Activated naive CD4-positive, alpha-beta T cell treated with anti-CD3 and anti-CD28 coated beads, Interleukin-2, amount 50 U/mL, for 16 hours (primary cell): ENCODE results near the gene UBXN6.

Source experiments
- DNase-seq: peaks from one replicate; pipeline ENCODE4 v3.0.0-alpha.2; 2020

UBXN6 gene

GRCh38 chr19:4437103-4437502 lies 20.5 kb downstream of the UBXN6 start:
- no peak for DNase-seq

GRCh38 chr19:4436231-4436630 lies 21.4 kb downstream of the UBXN6 start:
- DNase-seq: no peak

- DNase-seq: no peak
These were observed 23.2 kb downstream of the UBXN6 start for GRCh38 chr19:4434391-4434790.

GRCh38 chr19:4432918-4433506 lies 24.6 kb downstream of the UBXN6 start:
- no peak for DNase-seq

- DNase-seq: no peak
These were observed 25.6 kb downstream of the UBXN6 start for GRCh38 chr19:4431808-4432674.

- DNase-seq: no peak
These were observed 26.3 kb downstream of the UBXN6 start for GRCh38 chr19:4431296-4431695.

- no peak for DNase-seq
These were observed 26.8 kb downstream of the UBXN6 start for GRCh38 chr19:4430760-4431159.

GRCh38 chr19:4429771-4430171 lies 27.8 kb downstream of the UBXN6 start:
- DNase-seq: no peak

GRCh38 chr19:4429256-4429655 lies 28.3 kb downstream of the UBXN6 start:
- no peak for DNase-seq

- DNase-seq: no peak
These were observed 29.1 kb downstream of the UBXN6 start for GRCh38 chr19:4428326-4428975.

GRCh38 chr19:4425537-4425936 lies 32.1 kb downstream of the UBXN6 start:
- no peak for DNase-seq

GRCh38 chr19:4423416-4424126 lies 34.0 kb downstream of the UBXN6 start:
- no peak for DNase-seq

- DNase-seq: no peak
These were observed 41.3 kb downstream of the UBXN6 start for GRCh38 chr19:4416268-4416667.

GRCh38 chr19:4415352-4415751 lies 42.2 kb downstream of the UBXN6 start:
- DNase-seq: no peak

- no peak for DNase-seq
These were observed 42.7 kb downstream of the UBXN6 start for GRCh38 chr19:4414800-4415321.

- no peak for DNase-seq
These were observed 43.3 kb downstream of the UBXN6 start for GRCh38 chr19:4414144-4414799.

- no peak for DNase-seq
These were observed 44.0 kb downstream of the UBXN6 start for GRCh38 chr19:4413588-4413987.

GRCh38 chr19:4409123-4409933 lies 48.3 kb downstream of the UBXN6 start:
- no peak for DNase-seq

- DNase-seq: no peak
These were observed 51.0 kb downstream of the UBXN6 start for GRCh38 chr19:4406626-4407025.

- no peak for DNase-seq
These were observed 51.6 kb downstream of the UBXN6 start for GRCh38 chr19:4405977-4406376.

GRCh38 chr19:4403005-4403761 lies 54.4 kb downstream of the UBXN6 start:
- no peak for DNase-seq
